Eye (tissue), 1 donor: ENCODE results near the gene EMP3.
A peak's percentile ranks its signal among the peaks of the same experiment; 100 is the strongest.
"Not testable (repeated sequence)": the region's sequence is repeated elsewhere in the genome, so short reads cannot be mapped to it uniquely, and the experiment has no call there.

ENCODE experiments used
- DNase-seq: peaks from one replicate; pipeline ENCODE4 v3.0.0-alpha.2; 2015

The EMP3 gene, protein sequence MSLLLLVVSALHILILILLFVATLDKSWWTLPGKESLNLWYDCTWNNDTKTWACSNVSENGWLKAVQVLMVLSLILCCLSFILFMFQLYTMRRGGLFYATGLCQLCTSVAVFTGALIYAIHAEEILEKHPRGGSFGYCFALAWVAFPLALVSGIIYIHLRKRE

DNA sequence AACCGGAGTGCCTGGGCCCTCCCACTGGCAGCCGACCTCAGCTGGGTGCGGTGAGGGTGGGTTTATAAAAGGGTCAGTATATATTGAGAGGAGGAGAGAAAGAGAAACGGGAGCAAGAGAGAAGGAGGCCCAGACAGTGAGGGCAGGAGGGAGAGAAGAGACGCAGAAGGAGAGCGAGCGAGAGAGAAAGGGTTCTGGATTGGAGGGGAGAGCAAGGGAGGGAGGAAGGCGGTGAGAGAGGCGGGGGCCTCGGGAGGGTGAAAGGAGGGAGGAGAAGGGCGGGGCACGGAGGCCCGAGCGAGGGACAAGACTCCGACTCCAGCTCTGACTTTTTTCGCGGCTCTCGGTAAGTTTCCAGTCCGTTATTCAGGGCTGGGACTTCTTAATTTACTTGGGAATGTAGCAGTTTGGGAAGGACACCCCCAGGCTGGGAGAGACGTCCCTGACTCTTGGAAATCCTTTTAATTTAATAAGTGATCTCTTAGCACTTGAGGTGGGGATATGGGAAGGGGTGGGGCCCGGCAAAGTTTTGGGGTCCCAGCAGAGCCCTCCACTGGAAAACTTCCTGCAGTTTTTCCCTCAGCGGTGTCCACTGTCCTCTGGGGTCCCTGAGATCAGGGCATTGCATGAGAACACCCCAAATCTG is at the start of gene EMP3:
EMP3 (plus strand) TSS at position 288 of the 646 bp plus-strand sequence. CDS start 1,293 bp downstream, outside the sequence.
- DNase-seq: peak; percentile 92

DNA sequence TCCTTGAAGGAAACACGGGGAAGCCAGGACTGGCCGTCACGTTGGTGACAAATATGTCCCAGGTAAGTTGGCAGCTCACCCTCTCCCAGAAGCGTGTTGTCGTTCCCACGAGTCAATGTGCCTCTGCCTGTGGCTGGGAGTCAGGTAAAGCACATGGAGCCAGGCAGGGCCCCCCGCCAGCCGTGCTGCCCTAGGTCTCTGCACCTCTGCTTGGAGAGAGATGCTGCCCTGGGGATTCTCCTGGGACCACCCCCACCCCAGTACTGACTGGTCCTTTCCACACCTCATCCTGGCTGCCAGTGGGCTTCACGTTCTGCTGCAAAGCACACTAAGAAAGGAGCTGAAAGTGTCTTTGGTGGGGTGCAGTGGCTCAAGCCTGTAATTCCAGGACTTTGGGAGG is 45.6 kb upstream of the EMP3 start:
- no peak for DNase-seq

- DNase-seq: no peak
Observed at GRCh38 chr19:48283908-48284307, 41.4 kb upstream of the EMP3 start.

DNA sequence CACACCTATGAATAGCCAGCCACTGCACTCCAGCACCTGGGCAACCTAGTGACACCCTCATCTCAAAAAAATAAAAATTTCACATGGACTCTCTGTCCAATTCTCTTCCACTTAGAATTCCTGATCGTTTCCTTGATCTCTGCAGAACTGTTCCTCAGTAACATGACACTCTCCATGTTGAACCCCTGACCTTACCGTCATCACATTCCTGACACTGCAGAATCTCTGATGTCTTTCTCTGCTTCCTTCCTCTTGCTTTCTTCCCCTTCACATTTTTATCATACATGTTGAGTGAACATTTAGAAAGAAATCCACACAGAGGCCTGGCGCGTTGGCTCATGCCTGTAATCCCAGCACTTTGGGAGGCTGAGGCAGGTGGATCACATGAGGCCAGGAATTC is 40.5 kb upstream of the EMP3 start:
- no peak for DNase-seq

GRCh38 chr19:48287748-48288147 is 37.6 kb upstream of the EMP3 start:
- DNase-seq: no peak

GRCh38 chr19:48290401-48290770 is 35.0 kb upstream of the EMP3 start:
- DNase-seq: peak; percentile 43

GRCh38 chr19:48290771-48291488 is 34.4 kb upstream of the EMP3 start:
- peak; percentile 92 for DNase-seq

DNA sequence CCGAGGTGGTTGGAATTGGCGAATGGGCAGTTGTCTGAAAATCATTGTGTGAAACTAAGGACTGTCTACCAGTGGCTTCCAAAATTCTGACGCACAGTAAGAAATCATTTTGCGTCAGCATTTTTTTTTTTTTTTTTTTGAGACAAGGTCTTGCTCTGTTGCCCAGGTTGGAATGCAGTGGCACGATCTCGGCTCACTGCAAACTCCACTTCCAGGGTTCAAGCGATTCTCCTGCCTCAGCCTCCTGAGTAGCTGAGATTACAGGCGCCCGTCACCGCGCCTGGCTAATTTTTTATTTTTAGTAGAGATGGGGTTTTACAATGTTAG is 33.9 kb upstream of the EMP3 start:
- not testable (repeated sequence) for DNase-seq

GRCh38 chr19:48292798-48293197 is 32.6 kb upstream of the EMP3 start:
- no peak for DNase-seq

GRCh38 chr19:48295458-48295857 is 29.9 kb upstream of the EMP3 start:
- no peak for DNase-seq

DNA sequence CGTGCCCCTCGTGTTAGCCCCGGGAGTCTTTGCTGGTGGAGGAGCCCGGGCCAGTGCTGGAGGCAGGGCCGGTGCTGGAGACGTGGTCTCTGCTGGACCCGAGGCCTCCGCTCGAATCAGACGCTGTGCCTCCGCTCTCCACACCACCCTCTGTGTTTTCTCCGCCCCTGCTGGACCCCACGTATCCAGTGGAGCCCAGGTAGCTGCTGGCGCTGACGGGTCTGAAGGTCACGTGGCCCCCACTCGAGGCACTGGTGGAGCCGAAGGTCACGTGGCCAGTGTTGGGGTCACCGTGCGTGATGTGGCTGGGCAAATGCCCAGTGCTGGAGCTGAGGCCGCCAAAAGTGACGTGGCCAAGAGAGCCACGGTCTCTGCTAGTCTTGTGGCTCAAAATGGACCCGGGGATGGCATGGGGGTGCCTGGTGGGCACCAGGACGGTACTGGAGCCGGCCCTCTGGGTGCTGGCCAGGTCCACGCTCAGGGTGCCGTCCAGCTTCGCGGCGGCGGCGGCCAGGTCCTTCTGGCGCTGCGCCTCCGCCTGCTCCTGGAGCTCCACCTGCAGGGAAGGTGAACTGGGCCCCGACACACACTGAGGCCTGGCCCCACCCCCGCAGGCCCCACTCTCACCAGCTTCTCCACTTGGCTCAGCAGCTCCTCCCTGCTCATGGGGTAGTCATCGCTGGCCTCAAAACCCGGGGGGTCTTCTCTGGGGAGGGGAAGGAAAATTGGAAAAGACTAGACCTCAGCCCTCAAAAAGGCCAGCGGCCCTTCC is 28.2 kb upstream of the EMP3 start:
- no peak for DNase-seq

DNA sequence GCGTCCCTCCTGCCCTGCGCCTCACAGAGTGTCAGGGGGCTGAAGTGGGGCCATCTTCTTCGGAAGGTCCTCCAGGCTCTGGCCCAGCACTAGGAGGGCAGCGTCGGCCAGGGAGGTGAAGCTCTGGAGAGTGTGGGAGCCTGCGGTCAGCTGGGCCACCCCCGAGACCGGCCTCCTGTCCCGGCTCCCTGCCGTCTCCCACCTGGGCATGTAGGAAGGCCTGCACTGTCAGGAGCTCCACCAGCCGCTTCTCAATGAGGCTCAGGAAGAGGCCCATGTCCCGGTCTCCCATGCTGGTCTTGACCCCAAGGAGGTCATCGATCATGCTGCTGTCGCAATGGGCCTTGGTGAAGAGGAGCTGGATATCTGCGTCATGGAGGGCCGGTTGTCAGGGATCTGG is 27.4 kb upstream of the EMP3 start:
- no peak for DNase-seq

DNA sequence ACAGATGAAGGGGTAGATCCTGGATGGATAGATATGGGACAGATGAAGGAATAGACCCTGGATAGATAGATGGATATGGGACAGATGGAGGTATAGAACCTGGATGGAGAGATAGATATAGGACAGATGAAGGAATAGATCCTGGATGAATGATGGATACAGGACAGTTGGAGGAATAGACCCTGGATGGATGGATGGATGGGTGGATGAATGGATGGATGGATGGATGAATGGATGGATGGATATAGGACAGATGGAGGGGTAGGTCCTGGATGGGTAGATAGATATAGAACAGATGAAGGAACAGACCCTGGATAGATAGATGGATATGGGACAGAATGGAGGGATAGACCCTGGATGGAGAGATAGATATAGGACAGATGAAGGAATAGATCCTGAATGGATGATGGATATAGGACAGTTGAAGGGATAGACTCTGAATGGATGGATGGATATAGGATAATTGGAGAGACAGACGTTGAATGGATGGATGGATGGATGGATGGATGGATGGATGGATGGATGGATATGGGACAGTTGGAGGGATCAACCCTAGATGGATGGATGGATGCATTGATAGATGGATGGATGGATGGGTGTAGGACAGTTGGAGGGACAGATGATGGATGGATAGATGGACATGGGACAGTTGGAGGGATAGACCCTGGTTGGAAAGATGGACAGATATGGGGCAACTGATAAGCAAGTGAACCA is 23.3 kb upstream of the EMP3 start:
- no peak for DNase-seq

- DNase-seq: no peak
Observed at GRCh38 chr19:48302600-48302959, 22.8 kb upstream of the EMP3 start.

DNA sequence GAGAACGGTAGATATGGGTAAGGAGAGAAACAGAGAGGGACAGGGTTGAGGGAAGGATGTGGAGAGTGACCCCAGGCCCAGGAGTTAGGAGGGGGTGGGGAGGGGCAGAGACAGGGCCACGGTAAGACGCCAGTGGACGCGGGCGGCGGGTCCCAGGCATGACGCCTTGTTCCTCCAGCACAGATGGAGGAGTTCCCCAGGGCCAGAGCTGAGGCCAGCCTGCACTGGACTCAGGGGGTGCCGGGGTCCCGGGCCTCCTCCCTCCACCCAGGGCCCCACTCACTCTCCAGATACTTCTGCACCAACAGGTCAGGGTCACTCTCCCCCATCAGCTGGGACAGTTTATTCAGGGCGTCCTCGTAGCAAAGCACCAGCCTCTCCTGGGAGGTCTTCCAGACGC is 22.0 kb upstream of the EMP3 start:
- no peak for DNase-seq

DNA sequence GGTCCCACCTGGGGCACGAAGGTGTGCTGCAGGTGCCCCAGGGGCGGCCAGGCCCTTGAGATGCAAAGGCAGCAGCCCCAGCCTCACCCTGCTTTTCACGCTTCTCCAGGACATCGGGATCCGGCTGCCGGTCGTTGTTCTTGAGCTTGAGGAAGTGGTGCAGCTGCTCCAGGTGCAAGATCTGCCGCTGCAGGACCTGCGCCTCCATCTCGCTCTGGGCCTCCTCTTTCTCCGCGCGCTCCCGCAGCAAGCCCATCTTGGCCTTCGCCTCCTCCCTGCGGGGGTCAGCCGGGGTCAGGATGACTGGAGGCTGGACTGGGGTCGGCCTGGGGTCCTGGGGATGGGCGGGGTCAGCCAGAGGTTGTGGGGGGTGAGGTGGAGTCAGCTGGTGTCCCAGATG is 21.5 kb upstream of the EMP3 start:
- DNase-seq: no peak

DNA sequence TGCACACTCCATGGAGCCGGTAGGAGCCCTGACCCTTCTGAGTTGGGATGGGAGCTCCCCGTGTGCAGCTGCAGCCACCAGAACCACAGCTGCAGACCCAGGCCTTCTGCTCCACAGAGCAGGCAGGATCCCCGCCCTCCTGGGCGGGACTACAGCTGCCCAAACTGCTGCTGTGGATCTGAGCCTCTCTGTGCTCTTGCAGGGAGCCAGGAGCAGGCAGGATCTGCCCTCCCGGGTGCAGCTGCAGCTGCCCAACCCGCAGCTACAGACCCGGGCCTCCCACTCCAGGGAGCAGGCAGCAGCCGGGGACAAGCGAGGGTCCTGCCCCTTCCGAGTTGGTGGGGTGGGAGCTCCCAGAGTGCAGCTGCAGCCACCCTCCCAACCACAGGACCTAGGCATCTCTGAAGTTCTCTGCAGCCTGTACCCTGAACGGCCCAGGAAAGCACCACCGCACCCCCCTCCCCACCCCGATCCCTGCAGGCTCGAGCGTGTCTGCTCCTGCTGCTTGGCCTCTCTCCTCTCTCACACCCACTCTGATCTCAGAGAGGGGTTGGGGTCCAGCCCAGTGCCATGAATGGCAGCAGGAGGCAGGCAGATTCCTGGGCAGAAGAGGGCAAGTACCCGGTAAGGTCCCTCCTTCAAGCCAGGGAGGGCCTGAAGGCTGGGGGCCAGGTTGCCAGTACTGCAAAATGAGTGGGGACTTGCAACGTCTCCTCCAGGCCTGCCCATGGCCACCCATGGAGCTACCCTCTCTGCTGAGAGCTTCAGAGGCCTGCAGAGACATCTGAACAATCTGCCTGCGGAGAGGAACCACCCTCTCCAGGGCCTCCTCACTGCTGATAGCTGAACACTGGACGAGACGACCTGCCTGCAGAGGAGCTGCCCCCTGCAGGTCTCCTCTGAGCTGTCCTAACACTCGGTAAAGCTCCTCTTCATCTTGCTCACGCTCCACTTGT is 16.4 kb upstream of the EMP3 start:
- peak; percentile 62 for DNase-seq

- DNase-seq: not testable (repeated sequence)
Observed at GRCh38 chr19:48309731-48310130, 15.6 kb upstream of the EMP3 start.

DNA sequence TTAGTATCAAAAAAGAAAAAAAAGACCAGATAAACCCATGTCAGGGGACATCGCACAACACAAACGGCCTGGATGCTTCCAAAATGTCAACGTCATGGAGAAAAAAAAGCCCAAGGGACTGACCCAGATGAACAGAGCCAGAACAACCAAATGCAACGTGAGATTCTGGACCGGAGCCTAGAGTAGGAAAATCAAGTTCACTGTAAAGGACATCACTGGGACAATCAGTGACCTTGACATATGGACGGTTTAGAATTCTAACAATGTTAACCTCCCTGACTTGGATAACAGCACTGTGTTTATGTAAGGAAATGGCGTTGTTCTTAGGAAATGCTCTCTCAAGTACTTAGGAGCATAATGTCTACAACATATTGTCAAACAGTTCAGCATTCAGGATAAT is 15.1 kb upstream of the EMP3 start:
- no peak for DNase-seq

GRCh38 chr19:48311384-48311783 is 14.0 kb upstream of the EMP3 start:
- DNase-seq: no peak

DNA sequence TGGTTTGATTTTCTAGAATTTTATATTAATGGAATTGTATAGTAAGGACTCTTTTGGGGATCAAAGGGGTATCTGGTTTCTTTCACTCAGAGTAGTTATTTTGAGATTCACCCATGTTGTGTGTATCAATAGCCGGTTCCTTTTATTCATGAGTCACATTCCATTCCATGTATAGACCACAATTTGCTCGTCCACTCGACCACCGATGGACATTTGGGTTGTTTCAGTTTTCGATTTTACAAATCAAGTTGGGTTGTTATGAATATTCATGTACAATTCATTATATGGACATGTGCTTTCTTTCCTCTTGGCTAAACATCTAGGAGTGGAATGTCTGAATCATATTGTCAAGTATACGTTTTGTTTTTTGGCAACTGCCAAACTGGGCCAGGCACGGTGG is 9.6 kb upstream of the EMP3 start:
- no peak for DNase-seq

- not testable (repeated sequence) for DNase-seq
Observed at GRCh38 chr19:48317708-48317960, 7.7 kb upstream of the EMP3 start.
